22Rv1 (cell line): ENCODE measurements around the gene COL4A3.
"Not testable (repeated sequence)": the region's sequence is repeated elsewhere in the genome, so short reads cannot be mapped to it uniquely, and the experiment has no call there.

Experiments
- H3K27ac ChIP-seq: fragments of 450-650 bp; 2 replicates; pipeline ENCODE4 v1.5.1; 2017
- CTCF ChIP-seq: fragments of 450-650 bp; IDR thresholded peaks from 2 replicates; pipeline ENCODE4 v1.5.1; 2017; ENCODE audit warnings: mild to moderate bottlenecking
- ZFX ChIP-seq: fragments of 450-650 bp; IDR thresholded peaks from 2 replicates; pipeline ENCODE4 v1.6.1; 2017; ENCODE audit warnings: antibody characterized with exemption, borderline replicate concordance

COL4A3 gene

GRCh38 chr2:227154986-227155774 is 9.2 kb upstream of the COL4A3 start:
- no peak overlapping the region for H3K27ac ChIP-seq
- no peak for TF ChIP-seq ZFX
- TF ChIP-seq CTCF, result no peak

- H3K27ac ChIP-seq, result no peak overlapping the region
- TF ChIP-seq ZFX (no peak), CTCF (no peak)
Observed at GRCh38 chr2:227160164-227160563, 4.3 kb upstream of the COL4A3 start.

GRCh38 chr2:227161947-227162346 is 2.5 kb upstream of the COL4A3 start:
- no peak overlapping the region for H3K27ac ChIP-seq
- TF ChIP-seq ZFX (no peak), CTCF (no peak)

- H3K27ac ChIP-seq, result 0 out of 2 replicates have a peak overlapping the region, but pooled peaks have one; percentile 50
- TF ChIP-seq CTCF, result no peak
- no peak for TF ChIP-seq ZFX
Observed at GRCh38 chr2:227163485-227163997, 883 bp upstream of the COL4A3 start.

GRCh38 chr2:227164763-227165291 is 403 bp downstream of the COL4A3 start:
- peak overlapping the region; percentile 50 for H3K27ac ChIP-seq
- no peak for TF ChIP-seq ZFX
- no peak for TF ChIP-seq CTCF

- not testable (repeated sequence) for H3K27ac ChIP-seq
Observed at GRCh38 chr2:227171779-227172178, 7.4 kb downstream of the COL4A3 start.

- no peak overlapping the region for H3K27ac ChIP-seq
- TF ChIP-seq ZFX, result no peak
- TF ChIP-seq CTCF, result no peak
Observed at GRCh38 chr2:227177592-227178336, 13.3 kb downstream of the COL4A3 start.
